Pons (tissue), 1 donor: ENCODE data around the gene AMBRA1.
A peak's percentile ranks its signal among the peaks of the same experiment; 100 is the strongest.

Experiments
- DNase-seq: peaks from one replicate; pipeline ENCODE4 v3.0.0-alpha.2; 2016; ENCODE audit warnings: low spot score

AMBRA1 gene

DNA sequence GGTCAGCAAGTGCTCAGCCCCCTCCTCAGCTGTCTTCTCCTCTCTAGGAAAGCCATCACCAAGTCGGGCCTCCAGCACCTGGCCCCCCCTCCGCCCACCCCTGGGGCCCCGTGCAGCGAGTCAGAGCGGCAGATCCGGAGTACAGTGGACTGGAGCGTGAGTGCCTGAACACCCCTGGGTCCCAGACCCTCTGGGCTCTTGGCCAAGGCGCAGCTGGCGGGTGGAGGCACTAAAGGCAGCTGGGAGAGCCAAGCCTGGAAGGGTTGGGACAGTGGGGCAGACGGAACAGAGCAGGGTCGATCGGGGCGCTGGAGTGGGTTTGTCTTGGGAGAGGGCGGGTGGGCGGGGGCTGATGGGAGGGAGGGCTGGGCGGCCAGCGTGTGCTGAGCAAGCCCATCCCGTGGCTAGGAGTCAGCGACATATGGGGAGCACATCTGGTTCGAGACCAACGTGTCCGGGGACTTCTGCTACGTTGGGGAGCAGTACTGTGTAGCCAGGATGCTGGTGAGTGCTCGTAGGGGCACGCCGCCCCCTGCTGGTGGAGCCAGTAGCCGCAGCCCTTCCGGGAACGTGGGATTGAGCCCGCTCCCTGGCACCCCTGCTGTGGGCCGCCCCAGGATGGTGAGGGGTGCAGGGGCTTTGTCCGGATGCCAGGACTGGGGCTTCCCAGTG is 226.4 kb downstream of the AMBRA1 start:
- no peak for DNase-seq

GRCh38 chr11:46366661-46367161 is 227.1 kb downstream of the AMBRA1 start:
- no peak for DNase-seq

- DNase-seq: no peak
Measured at GRCh38 chr11:46366260-46366659, 227.6 kb downstream of the AMBRA1 start.

- no peak for DNase-seq
Measured at GRCh38 chr11:46364791-46365190, 229.0 kb downstream of the AMBRA1 start.

DNA sequence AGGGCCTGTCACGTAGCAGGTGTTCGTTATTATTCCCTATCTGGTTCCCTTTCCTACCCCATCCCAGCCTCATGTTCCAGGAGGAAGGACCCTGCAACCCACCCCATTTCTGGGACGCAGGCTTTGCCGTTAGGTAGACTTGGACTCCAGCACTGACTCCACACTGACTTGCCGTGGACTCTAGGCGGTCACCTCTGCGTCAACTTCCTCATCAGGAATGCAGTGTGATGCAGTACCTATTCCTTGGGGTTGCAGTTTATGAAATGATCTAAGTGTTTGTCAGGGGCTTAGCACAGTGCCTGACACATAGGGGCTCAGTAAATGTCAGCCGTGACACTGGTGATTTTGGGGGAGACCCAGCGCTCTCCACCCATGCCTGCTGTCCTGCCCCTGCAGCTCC is 229.8 kb downstream of the AMBRA1 start:
- DNase-seq: no peak

DNA sequence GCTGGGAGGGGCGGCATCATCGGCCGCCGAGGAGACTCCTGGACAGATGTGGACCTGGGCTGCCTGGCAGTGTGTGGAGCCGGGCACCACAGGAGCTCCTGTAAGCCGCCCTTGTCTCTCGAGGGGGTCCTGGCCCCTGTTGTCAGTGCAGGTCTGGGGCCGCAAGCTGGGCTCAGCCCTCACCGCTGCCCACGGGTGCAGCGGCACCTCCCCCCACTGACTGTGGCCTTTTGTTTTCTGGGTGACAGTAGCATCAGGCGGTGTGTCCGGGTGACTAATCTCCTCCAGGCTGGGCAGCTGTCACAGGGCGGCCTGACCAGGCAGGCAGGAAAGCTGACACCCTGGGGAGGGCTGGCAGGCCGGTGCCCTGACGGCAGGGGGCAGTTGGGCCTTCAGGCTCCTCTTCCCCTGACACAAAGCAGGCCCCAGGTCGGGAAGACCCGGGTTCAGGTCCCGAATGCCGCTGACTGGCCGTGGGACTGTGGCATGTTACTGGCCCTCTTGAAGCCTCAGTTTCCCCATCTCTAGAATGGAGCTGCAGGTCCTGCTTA is 230.3 kb downstream of the AMBRA1 start:
- peak; percentile 93 for DNase-seq

- peak; percentile 83 for DNase-seq
Measured at GRCh38 chr11:46363031-46363407, 230.8 kb downstream of the AMBRA1 start.

GRCh38 chr11:46362156-46363030 is 231.4 kb downstream of the AMBRA1 start:
- no peak for DNase-seq

DNA sequence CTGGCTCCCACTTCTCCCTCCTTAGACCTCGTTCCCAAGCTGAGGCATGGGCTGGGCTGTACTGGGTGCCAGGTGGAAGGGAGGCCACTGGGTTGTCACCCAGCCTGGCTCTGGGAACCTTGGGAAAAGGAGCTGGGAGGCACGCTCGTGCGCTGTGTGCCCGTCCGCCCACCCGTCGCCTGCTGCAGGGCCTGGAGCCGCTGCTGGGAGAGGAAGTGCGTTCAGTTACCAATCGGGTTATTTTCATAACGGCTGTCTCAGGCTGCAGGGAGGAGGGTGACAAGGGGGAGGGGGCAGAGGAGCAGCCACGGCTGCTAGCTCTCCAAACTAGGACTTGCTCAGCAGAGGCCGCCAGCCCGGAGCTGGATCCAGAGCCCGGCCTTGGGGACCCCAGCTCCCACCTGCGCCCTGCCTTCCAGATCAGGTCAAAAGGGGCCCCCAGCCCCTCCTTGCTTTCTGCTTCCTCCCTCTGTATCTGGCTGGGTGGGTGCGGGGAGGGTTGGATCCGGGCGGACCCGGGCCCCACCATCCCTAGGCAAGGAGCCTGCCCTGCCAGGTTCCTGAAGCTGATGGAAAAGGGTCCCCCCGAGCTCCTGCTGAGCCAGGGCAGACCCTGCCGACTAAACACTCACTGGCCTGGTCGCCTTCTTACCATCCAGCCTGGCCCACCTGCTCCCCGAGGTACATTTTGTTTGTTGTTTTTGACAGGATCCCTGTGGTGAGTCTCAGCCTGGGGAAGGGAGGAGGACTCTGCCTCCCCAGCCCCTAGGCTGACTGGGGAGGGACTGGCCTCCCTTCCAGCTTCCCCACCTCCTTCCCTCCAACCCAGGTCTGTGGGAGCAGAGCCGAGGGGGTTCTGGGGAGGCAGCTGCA is 232.3 kb downstream of the AMBRA1 start:
- no peak for DNase-seq

DNA sequence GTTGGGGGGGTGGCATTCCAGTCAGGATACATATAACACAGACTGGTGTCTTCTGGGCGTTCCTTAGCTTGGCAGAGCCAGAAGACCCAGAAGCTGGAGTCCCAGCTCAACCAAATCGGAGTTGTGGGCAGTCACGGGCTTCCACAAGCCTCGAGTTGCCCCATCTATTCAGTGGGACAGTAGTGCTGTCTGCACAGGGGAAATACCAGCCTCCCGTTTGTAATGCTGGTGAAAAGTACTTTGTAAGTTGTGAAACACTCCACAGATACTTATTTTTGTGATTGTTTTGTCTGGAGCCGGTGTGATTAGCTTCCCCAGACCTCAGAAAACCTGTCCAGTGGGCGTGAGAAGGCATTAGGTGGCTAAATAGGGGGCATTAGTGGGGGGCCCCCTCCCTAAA is 232.9 kb downstream of the AMBRA1 start:
- no peak for DNase-seq

DNA sequence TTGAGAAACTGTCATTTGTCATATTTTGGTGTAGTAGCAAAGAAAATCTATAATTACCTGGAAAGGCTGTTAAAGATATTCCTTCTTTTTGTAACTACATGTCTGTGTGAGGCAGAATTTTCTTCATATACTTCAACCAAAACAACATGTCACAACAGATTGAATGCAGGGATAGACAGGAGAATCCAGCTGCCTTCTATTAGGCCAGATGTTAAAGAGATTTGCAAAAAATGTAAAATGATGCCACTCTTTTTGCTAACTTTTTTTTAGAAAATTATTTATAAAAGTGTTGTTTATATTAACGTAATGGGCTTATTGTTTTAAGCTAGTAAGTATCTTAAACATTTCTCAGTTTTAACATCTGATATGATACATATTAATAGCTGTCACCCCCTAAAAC is 233.9 kb downstream of the AMBRA1 start:
- no peak for DNase-seq

GRCh38 chr11:46357483-46357936 is 236.3 kb downstream of the AMBRA1 start:
- no peak for DNase-seq

DNA sequence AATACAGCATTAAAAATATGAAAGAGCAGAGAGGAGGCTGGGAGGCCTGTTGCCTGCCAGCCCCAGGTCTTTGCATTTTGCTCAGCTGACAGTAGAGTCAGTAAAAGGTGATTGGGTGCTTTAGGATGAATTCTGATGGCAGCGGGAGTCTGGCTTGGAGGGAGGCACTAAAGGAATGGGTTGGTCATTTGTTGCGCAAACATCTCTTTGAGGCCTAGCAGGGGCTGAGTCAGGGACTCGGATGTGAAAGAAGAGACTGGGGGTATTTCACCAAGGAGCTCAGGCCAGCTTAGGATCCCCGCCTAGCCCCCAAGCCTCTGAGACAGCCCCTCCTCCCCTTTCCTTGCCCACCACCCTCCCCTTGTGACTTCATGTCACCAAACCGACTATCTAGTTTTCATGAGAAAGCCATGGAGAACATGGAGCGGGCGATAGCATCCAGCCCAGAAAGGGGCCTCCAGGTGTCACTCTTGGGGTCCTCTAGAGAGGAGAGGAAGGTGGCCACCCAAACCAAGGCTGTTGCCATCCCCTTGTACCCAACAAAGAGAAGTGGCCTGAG is 236.8 kb downstream of the AMBRA1 start:
- DNase-seq: no peak

GRCh38 chr11:46353698-46354097 is 240.1 kb downstream of the AMBRA1 start:
- no peak for DNase-seq

DNA sequence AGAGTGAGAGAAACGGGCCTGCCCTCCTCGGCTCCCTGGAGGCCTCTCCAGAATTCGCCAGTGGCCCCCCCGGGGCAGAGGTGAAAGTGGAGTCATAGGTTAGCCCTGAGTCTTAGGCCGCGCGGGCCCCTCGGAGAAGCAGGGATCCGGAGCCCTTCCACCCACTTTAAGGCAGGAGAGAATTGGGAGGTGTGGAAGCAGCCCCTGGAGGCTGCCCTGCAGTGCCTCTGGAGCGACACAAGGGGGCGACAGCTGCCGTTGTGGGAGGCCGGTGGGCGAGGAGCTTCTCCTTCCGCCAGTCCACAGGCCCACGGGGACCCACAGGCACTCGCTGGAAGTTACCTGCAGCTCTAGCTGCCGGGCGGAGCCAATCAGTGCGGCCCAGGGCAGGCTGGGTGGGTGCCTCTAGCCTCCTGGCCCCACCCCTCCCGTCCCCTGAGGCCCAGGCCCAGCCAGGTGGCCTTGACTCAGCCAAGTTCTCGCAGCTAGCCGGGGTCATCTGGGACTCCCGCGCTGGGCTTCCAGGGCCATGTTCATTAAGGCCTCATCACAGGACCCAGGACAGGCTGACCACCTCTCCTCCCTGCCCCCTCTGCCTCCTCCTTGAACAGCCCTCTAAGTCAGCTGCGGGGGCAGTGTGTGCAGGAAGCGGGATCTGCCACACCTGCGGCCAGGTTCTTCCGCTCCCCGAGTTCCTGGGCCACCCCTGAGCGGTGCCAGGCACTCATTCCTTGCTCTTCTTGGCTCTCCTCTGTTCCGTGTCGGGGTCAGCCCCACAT is 241.6 kb downstream of the AMBRA1 start:
- DNase-seq: no peak

- no peak for DNase-seq
Measured at GRCh38 chr11:46351606-46352005, 242.2 kb downstream of the AMBRA1 start.

DNA sequence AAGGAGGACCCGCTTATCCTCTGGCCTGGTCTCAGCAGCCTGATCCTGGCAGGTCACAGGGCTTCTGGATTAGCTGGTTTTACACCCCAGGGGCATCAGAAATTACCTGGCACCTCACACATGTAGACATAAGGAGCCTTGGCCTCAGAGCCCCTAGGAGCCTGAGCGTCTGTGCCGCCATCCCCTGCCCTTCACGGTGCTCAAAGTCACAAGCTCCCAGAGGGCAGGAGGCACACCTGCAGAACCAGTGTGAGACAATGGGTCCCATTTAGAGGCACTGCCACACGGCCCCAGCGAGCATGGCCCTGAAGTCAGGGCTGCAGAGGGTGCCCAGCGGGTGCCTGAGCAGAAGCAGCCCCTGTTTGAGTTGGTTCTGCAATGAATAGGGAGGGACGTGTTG is 242.7 kb downstream of the AMBRA1 start:
- DNase-seq: no peak

- no peak for DNase-seq
Measured at GRCh38 chr11:46350695-46351094, 243.1 kb downstream of the AMBRA1 start.

DNA sequence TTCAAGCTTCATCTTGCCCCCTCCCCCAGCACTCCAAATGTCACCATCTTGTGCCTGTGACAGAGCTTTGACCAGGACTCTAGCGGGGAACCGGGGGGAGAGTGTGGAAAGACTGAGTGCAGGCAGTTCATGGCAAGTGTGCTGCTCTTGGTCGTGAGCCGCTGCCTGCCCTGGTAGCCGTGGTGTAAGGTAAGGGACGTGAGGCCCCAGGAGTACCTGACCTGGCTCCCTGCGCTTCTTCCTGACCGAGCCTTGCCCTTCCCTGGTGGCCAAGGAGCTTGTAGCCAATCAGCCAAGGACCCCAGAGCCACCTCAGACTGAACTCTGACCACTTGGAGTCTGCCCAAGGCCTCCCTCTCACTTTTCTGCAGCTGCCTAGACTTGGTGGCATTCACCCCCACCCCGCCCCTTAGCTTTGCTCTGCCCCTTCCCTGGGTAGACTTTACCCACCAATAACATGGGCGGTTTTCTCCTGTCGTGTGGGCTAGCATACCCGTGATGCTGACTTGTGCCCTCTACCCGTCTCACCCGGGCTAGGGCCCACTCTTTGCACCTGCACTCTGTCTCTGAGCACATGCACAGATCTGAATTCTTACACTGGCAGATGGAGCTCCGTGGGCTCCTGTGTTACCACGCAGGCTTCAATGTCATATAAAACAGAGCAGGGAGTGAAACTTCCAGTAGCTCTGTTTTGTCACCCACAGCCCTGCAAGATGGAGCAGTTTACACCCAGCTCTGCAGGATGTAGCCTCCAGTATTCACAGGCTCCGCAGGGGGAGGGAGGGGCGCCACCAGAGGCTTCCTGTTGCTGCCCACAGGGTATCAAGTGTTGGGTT is 245.0 kb downstream of the AMBRA1 start:
- DNase-seq: no peak
